HepG2 (cell line): ENCODE data around the gene TREH.
"Not testable (repeated sequence)": the region's sequence is repeated elsewhere in the genome, so short reads cannot be mapped to it uniquely, and the experiment has no call there.

Experiments used
- EP300 ChIP-seq, 3 experiments: sonication (generic) in 1 of 3; formaldehyde crosslinking in 1 of 3; IDR thresholded peaks; 2 replicates each; pipeline versions ENCODE4 v1.5.1 to v1.6.1; 2011 to 2020; ENCODE audit warnings: low read depth in 2 of 3, low read length in 2 of 3, borderline replicate concordance in 1 of 3, improper control_type of control experiment in 1 of 3, mild to moderate bottlenecking in 1 of 3, missing genetic modification reagents in 1 of 3, moderate library complexity in 1 of 3
- EZH2 ChIP-seq: conservative IDR thresholded peaks from 2 replicates; pipeline ENCODE4 v1.6.1; 2012; ENCODE audit warnings: mild to moderate bottlenecking, low read depth, low read length, moderate library complexity
- GABPB1 ChIP-seq: IDR thresholded peaks from 2 replicates; pipeline ENCODE4 v1.6.1; 2016; ENCODE audit warnings: mild to moderate bottlenecking, missing genetic modification reagents, moderate library complexity, missing compliant biosample characterization
- RFX5 ChIP-seq: IDR thresholded peaks from 2 replicates; pipeline ENCODE4 v1.6.1; 2011; ENCODE audit warnings: low read depth, low read length, improper control_type of control experiment
- U2AF2 ChIP-seq: fragments of 200-400 bp; formaldehyde crosslinking; IDR thresholded peaks from 2 replicates; pipeline ENCODE4 v1.6.1; 2017; ENCODE audit warnings: low read depth, mild to moderate bottlenecking, low read length
- ZBTB38 ChIP-seq: sonication (generic); formaldehyde crosslinking; IDR thresholded peaks from 2 replicates; pipeline ENCODE4 v1.5.1; 2020; ENCODE audit warnings: mild to moderate bottlenecking, missing genetic modification reagents
- ZNF256 ChIP-seq: sonication (generic); formaldehyde crosslinking; conservative IDR thresholded peaks from 2 replicates; pipeline ENCODE4 v1.4.0; 2020; ENCODE audit warnings: missing genetic modification reagents
- TF ChIP-seq, protein P1 (sequence below): sonication (generic); formaldehyde crosslinking; IDR thresholded peaks from 2 replicates; pipeline ENCODE4 v1.5.0; 2020; ENCODE audit warnings: mild to moderate bottlenecking, missing genetic modification reagents, moderate library complexity
- TF ChIP-seq, protein P2 (sequence below): sonication (generic); formaldehyde crosslinking; IDR thresholded peaks from 2 replicates; pipeline ENCODE4 v1.5.1; 2020; ENCODE audit warnings: missing genetic modification reagents, mild to moderate bottlenecking, borderline replicate concordance

DNA sequence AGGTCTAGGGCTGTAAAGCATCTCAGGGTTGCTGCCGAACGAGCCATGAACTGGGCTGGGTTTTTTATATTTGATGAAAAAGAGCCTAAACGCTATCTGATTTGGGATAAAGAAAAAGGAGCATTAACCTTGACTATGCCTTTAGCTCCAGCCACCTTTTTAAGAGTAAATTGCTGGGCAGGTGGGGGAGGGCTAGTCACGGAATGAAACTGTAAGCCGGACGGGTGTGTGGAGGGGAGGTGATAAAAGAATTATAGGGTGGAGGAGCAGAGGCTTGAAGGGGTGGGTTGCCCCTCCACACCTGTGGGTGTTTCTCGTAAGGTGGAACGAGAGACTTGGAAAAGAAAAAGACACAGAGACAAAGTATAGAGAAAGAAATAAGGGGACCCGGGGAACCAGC lies 41.3 kb upstream of the TREH start:
- not testable (repeated sequence) for TF ChIP-seq ZNF256 (CRISPR knock-in tag); U2AF2; RFX5; GABPB1; ZBTB38; EZH2; EP300 (IDR thresholded peaks at IDR 0.05; ENCODE audit: low read depth in 2 of 2, low read length in 2 of 2); EP300 (CRISPR knock-in tag; IDR thresholded peaks at IDR 0.05; ENCODE audit: borderline replicate concordance)
- TF ChIP-seq, protein P1, sequence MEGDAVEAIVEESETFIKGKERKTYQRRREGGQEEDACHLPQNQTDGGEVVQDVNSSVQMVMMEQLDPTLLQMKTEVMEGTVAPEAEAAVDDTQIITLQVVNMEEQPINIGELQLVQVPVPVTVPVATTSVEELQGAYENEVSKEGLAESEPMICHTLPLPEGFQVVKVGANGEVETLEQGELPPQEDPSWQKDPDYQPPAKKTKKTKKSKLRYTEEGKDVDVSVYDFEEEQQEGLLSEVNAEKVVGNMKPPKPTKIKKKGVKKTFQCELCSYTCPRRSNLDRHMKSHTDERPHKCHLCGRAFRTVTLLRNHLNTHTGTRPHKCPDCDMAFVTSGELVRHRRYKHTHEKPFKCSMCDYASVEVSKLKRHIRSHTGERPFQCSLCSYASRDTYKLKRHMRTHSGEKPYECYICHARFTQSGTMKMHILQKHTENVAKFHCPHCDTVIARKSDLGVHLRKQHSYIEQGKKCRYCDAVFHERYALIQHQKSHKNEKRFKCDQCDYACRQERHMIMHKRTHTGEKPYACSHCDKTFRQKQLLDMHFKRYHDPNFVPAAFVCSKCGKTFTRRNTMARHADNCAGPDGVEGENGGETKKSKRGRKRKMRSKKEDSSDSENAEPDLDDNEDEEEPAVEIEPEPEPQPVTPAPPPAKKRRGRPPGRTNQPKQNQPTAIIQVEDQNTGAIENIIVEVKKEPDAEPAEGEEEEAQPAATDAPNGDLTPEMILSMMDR = not testable (repeated sequence)
- TF ChIP-seq, protein P2, sequence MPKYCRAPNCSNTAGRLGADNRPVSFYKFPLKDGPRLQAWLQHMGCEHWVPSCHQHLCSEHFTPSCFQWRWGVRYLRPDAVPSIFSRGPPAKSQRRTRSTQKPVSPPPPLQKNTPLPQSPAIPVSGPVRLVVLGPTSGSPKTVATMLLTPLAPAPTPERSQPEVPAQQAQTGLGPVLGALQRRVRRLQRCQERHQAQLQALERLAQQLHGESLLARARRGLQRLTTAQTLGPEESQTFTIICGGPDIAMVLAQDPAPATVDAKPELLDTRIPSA (CRISPR knock-in tag) = not testable (repeated sequence)
